ENCODE results near the gene ABLIM3.

GRCh38 chr5:149289301-149289700 lies 148.0 kb downstream of the ABLIM3 start:
- TF ChIP-seq CTCF (IDR thresholded peaks at IDR 0.05) (no peak), POLR2A (IDR thresholded peaks at IDR 0.05) (no peak)

All from transverse colon (tissue), 3 donors.